HG03565 (cell line): ENCODE data around the gene SRXN1.

Experiments
- ATAC-seq: cut with Tn5 transposase; IDR thresholded peaks from one replicate; pipeline ENCODE4 v1.9.1; 2021; ENCODE audit warnings: mild to moderate bottlenecking, moderate library complexity; ENCODE audit not compliant: unreplicated experiment

SRXN1 gene

GRCh38 chr20:637559-637958 is 15.4 kb downstream of the SRXN1 start:
- ATAC-seq, result no peak

GRCh38 chr20:635893-636338 is 17.1 kb downstream of the SRXN1 start:
- ATAC-seq, result no peak

GRCh38 chr20:635028-635892 is 17.7 kb downstream of the SRXN1 start:
- no peak for ATAC-seq

GRCh38 chr20:634148-634925 is 18.7 kb downstream of the SRXN1 start:
- no peak for ATAC-seq

GRCh38 chr20:631101-631500 is 21.9 kb downstream of the SRXN1 start:
- no peak for ATAC-seq

GRCh38 chr20:626579-626978 is 26.4 kb downstream of the SRXN1 start:
- ATAC-seq, result no peak

GRCh38 chr20:625360-625932 is 27.6 kb downstream of the SRXN1 start:
- no peak for ATAC-seq

GRCh38 chr20:623704-624103 is 29.3 kb downstream of the SRXN1 start:
- ATAC-seq, result no peak

GRCh38 chr20:623021-623420 is 30.0 kb downstream of the SRXN1 start:
- ATAC-seq, result no peak

GRCh38 chr20:622161-622560 is 30.8 kb downstream of the SRXN1 start:
- ATAC-seq, result no peak

GRCh38 chr20:621125-621756 is 31.8 kb downstream of the SRXN1 start:
- ATAC-seq, result no peak

GRCh38 chr20:620246-620645 is 32.8 kb downstream of the SRXN1 start:
- ATAC-seq, result no peak

- no peak for ATAC-seq
These were observed 34.0 kb downstream of the SRXN1 start for GRCh38 chr20:618980-619379.

GRCh38 chr20:617934-618690 is 34.9 kb downstream of the SRXN1 start:
- no peak for ATAC-seq

GRCh38 chr20:615514-615913 is 37.5 kb downstream of the SRXN1 start:
- no peak for ATAC-seq

- ATAC-seq, result no peak
These were observed 41.2 kb downstream of the SRXN1 start for GRCh38 chr20:611843-612185.

- ATAC-seq, result no peak
These were observed 41.8 kb downstream of the SRXN1 start for GRCh38 chr20:611047-611842.

- no peak for ATAC-seq
These were observed 42.6 kb downstream of the SRXN1 start, which contains the start of gene TCF15 for GRCh38 chr20:610130-611046. TCF15 (minus strand) TSS chr20:610309; CDS start chr20:610237, 72 bp downstream.
